Stimulated activated CD4-positive, alpha-beta T cell treated with anti-CD3 and anti-CD28 coated beads, TNF-alpha, amount 100 ng/mL, for 24 hours (primary cell): Measurements from ENCODE around the gene SPEG.
"Not testable (repeated sequence)": the region's sequence is repeated elsewhere in the genome, so short reads cannot be mapped to it uniquely, and the experiment has no call there.

ENCODE experiments used
- DNase-seq, 3 experiments: peaks; one replicate each; pipeline ENCODE4 v3.0.0-alpha.2; 2020; ENCODE audit warnings: low read depth in 3 of 3

SPEG gene

GRCh38 chr2:219434718-219435525, at the start of gene SPEG:
SPEG (plus strand) TSS chr2:219434843; CDS start chr2:219434978, 135 bp downstream.
- no peak for DNase-seq

- DNase-seq = no peak
Observed at GRCh38 chr2:219384859-219385258, 49.8 kb upstream of the SPEG start.

- DNase-seq = no peak
Observed at GRCh38 chr2:219385958-219386520, 48.6 kb upstream of the SPEG start.

GRCh38 chr2:219386532-219387280, 47.9 kb upstream of the SPEG start:
- no peak for DNase-seq

- peak; percentile 79 to 95 (median 89) for DNase-seq
Observed at GRCh38 chr2:219387306-219388120, 47.1 kb upstream of the SPEG start, which contains the start of gene DNPEP. DNPEP (minus strand) TSS chr2:219387912; CDS start chr2:219387794, 118 bp downstream.

GRCh38 chr2:219388121-219388906, 46.3 kb upstream of the SPEG start:
- peak; percentile 98 to 99 (median 99) for DNase-seq

GRCh38 chr2:219388907-219389156, 45.8 kb upstream of the SPEG start:
- DNase-seq = no peak

GRCh38 chr2:219392754-219393153, 41.9 kb upstream of the SPEG start:
- no peak for DNase-seq

- not testable (repeated sequence) for DNase-seq
Observed at GRCh38 chr2:219395056-219395455, 39.6 kb upstream of the SPEG start.

- no peak for DNase-seq
Observed at GRCh38 chr2:219395609-219396008, 39.0 kb upstream of the SPEG start.

GRCh38 chr2:219396863-219397457, 37.7 kb upstream of the SPEG start:
- no peak for DNase-seq

GRCh38 chr2:219398721-219399363, 35.8 kb upstream of the SPEG start:
- DNase-seq = no peak

GRCh38 chr2:219399716-219400478, 34.7 kb upstream of the SPEG start:
- no peak for DNase-seq

GRCh38 chr2:219400562-219400961, 34.1 kb upstream of the SPEG start:
- no peak for DNase-seq

- DNase-seq = no peak
Observed at GRCh38 chr2:219401606-219402005, 33.0 kb upstream of the SPEG start.

GRCh38 chr2:219402665-219403515, 31.8 kb upstream of the SPEG start:
- peak; percentile 15 to 46 (median 32) for DNase-seq

- no peak for DNase-seq
Observed at GRCh38 chr2:219403861-219404260, 30.8 kb upstream of the SPEG start.

GRCh38 chr2:219404291-219404910, 30.2 kb upstream of the SPEG start:
- DNase-seq = no peak
